Activated T-cell treated with anti-CD3 and anti-CD28 coated beads for 24 hours (primary cell): ENCODE results near the gene CALHM4.

Source experiments
- DNase-seq: peaks from one replicate; pipeline ENCODE4 v3.0.0-alpha.2; 2020; ENCODE audit warnings: low read depth

Gene CALHM4

DNA sequence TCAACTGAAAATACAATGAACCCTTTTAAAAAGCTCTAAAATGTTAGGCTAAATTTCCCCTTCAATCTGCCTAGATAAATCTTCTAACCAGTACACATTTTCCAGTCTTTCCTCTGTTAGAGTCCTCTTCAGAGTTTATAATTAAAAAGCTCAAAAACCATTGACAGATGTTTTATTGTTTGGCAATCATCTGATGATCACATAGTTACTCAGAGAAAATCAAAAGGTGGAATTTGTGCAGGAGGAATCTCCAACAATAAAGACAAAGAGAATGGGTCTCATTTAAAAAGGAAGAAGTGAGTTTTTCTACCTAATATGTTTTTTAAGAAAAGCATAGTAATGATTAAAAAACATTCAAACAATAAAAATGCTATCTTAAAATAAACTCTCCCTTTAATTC, 11.1 kb upstream of the CALHM4 start:
- no peak for DNase-seq

DNA sequence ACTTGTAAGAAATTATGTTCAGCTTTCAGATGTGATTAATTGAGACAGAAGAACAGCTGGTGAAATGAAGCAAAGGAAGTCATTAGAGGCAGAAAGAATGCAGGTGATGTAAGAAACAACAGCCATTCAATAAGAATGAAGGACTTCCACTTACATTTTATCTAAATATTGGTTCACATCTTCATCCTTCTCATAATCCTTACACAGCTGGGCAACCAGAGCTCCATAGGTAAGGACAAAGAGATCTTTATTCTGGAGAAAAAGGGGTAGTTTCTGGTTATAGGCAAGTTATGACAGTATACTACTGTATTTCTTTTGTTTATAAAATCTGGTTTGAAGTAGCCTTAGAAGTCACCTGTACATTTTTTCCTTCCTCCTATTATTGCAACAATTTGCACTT, 10.4 kb upstream of the CALHM4 start:
- DNase-seq: no peak

DNA sequence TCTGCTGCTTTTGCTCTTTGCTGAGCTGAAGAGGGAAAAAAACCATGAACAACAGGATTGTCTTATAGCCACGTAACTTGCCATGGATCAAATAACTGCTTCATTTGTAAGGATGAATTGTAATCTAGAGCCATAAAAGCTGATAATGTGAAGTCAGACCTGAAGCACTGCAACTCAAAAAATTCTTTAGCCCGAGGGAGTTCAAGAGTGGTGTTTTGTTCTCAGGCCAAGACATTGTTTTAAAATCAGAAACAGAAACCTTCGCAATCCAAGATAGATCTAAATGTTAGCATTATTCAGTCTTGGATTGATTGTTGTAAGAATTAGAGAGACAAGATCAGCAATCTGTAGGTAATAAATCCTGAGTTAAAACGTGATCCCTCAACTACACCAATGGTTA, 7.9 kb upstream of the CALHM4 start, which contains the start of gene TRAPPC3L:
TRAPPC3L (minus strand) TSS at position 34 of the 400 bp plus-strand sequence. CDS start 170 bp downstream, outside the sequence.
- DNase-seq: no peak

DNA sequence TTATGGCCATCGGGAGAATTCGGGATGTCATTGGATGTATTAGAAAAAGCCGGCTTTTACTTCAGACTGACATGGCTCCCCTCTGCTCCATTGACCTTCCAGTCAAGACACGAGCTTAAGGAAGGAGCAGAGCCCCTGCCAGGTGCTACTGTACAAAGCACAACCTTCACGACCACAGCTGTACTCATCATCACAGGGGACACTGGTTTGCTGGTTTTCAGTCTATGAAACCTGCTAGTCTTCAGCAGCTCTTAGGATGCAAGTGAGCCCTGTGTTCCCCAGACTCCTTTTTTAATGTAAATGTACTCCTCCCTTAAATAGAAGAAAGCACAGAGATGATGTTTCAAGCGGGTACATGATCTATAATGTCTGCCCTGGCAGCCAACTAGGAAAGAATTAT, 6.2 kb upstream of the CALHM4 start:
- DNase-seq: no peak

DNA sequence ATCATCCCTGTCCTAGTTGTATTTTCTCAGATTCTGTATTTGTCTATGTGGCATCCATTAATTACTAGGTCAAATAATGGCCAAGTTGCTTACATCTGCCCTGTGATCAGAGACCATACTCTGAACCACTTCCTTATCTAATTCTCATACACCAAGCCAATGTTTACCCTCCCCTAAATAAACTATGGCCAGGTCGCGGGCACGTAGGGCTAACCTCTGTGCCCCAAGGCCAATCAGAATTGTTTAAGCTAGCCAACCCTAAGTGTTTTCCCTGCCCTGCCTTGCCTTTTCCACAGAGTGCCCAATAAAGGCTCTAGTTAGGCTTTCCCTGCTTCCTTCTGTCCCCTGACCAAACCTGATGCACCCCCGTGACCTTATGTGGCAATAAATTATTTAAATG, 2.8 kb upstream of the CALHM4 start:
- no peak for DNase-seq

DNA sequence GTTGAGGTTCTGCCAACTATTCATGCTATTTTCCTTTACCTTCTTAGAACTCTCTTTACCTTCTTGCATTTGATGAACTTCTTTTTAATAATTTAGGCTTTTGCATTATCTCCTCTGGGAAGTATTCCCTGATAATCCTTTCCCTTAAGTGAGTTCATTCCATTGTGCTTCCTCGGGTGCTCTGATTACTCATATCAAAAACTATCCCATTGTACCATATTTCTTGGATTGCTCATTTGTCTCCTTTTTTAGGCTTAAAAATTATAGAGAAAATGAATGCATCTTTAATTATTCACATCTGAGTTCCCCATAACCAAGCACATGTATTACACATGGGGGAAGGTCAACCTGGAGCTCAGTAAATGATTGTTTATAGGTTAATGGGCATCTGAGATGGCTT, 2.5 kb downstream of the CALHM4 start:
- DNase-seq: no peak

DNA sequence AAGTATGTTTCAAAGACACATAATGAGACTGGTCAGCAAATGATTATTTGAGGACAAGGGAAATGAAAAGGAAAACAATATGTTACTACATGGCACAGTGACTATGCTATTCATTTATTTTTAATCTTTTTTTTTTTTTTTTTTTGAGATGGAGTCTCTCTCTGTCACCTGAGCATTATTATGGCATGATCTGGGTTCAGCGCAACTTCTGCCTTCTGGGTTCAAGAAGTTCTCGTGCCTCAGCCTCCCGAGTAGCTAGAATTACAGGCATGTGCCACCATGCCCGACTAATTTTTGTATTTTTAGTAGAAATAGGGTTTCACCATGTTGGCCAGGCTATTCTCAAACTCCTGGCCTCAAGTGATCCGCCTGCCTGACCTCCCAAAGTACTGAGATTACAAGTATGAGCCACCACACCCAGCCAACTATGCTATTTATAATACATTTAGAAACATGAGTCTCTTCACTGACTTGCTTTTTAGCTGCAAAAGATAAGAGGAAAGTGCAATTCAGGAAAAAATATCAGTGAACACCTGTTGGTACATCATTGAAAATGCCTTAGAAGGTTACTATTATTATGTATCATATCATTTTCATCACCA, 3.4 kb downstream of the CALHM4 start:
- DNase-seq: no peak

DNA sequence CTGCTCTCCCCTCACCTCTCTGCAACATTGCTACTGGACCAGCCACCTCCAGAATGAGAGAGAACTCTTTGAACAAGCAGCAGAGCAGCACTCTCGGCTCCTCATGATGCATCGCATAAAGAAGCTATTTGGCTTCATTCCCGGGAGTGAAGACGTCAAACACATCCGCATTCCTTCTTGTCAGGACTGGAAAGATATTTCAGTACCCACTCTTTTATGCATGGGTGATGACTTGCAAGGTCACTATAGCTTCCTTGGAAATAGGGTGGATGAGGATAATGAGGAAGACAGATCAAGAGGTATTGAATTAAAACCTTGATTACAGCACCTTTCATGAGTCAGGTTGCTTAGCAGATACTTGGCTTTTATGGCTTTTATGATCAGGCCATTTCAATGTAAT, 4.3 kb downstream of the CALHM4 start:
- DNase-seq: no peak

DNA sequence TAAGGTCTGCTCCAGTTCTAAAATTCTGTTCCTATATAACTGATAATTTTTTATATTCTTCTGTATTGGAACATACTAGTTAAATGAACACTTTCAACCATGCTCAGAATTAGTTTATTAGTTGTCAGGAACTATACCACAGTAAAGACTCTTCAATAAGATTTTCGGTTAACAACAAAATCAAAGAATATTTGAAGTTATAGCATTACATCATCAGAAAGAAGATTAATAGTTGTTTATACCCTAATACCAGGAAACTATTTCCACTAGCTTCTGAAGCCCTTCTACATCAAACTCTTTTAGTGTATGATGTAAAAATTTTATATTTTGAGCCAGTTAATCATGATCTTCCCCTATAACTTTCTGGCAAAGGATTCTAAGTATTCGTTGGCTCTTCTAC, 6.6 kb downstream of the CALHM4 start:
- no peak for DNase-seq

DNA sequence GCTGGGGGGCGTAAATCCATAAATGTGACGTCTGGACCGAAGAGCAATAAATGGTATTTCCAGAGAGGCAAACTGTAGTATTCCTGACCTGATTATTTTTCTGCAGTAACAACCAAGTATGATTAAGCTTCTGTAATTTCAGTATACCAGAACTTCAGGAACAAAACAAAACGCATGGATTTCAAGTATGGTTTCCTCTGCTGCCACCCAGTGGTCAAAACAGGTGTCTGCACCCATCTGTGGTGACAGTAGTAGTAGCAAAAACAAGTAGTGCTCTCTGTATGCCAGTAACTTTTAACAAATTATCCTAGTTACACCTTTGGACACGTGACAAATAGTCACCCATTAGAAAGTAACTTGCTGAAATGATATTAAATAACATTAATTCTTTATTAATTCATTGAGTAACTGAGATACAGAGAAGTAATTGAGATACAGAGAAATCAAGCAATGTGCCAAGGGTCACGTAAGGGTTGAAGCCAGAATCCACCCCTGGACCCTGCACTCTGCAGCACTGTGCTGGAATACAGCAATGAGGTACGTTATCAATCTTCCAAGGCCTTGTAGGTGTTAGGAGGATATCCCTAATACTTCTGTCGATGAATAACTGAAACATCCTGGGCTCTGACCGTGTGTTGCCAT, 7.9 kb downstream of the CALHM4 start:
- DNase-seq: peak; percentile 46

DNA sequence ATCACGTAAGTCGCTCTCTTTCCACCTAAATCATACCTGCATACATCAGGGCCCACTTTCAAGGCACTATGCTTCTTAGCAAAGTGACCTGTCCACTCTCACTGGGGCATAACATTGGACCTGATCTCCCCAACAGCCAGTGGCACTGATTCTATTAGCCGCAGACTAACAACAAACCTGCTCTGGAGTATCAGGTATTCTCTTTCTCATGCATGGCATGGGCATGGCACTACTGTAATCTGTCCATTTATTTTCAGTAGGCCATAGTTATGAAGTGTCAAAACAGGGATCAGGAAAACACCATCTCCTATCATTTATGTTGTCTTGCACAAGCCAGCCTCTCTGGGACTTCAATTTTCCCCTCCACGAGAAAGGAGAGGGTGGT, 8.5 kb downstream of the CALHM4 start:
- DNase-seq: no peak

DNA sequence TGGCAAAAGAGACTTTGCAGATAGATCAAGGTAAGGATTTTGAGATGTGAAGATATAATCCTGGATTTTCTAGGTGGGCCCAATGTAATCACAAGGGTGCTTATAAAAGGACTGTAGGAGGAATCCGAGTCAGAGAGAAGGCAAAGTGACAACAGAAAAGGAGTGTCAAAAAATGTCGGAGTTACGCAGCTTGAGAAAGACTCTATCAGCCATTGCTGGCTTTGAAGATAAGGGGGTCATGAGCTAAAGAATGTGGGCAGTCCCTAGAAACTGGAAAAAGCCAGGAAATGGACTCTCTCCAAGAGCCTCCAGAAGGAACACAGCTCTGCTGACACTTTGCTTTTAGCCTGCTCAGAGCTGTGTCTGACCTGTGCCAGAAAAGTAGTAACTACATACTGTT, 9.1 kb downstream of the CALHM4 start:
- DNase-seq: no peak

DNA sequence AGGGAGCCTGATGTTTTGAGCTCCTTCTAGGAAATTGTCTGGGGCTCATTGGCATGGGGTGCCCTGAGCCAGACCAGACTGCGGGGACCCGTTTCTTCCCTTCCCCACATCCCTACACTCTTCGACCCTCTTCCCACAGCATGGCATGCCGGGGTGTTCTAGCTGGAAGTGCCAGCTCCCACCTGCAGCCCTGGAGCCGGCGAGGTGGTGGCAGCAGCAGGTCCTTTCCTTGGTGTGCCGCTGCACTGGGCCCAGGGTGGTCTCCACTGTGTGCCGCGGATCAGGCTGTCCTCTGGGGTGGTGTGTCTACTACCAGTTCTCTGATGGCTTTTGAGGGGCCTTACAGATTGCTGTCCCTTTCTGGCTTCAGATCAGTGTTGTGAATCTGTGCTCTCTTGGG, 10.3 kb downstream of the CALHM4 start:
- DNase-seq: no peak

DNA sequence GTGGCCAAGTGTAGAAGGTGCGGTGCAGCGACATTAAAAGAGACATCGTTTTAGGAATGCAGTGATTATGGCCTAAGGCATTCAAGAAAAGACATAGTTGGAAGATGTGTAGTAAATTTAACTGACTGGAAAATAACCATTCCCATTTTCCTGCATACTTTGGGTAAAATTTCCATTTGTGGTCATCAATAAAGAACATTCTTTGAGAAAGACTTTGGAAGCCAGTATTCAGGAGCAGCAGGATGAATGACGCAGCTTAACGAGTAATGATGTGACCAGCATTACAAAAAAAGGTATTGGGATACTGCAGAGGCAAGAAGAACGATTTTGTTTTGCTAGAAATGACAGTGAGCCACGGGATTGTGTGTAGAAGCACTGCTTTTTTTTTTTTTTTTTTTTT, 10.8 kb downstream of the CALHM4 start:
- no peak for DNase-seq

DNA sequence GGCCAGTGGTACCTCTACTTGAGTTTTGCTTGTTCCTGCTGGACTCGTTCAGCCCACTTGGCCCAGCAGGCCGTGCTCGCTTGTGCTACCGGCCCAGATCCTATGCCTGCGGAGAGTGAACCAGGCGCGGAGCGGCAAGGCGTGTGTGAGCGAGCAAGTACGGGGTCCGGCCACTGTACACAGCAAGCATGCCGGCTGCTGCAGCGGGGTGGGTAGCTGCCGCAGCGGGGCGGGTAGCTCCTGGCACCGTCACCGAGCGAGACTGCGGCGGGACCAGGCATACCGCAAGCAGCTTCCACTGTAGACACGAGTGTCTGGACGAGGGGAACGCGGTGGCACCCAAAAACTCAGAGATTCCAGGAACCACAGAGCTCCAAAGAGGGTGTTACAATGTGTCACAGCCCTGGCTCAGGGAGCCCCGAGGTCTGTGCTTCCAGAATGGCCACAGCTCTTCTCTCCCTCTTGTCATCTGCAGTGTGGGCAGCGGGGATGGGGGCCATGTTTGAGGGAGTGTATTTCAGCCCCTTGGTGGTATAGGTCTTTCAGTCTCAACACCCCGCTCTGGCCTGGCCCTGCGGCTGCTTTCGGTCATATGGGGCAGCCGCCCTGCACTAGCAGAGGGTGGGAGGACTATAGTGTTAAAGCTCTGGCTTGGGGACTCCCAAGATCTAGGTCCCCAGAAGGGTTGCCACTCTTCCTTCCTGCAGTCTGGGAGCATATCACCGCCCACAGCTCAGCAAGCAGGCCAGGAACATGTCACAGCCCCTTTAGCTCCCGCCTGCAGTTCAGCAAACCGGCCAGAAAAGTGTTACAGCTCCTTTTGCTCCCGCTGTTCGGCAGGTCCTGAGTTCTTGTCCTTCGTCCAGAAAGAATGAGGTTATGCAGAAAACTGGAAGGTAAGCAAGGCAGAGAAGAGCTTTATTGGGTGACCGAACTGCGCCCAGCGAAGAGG, 11.6 kb downstream of the CALHM4 start:
- DNase-seq: no peak

DNA sequence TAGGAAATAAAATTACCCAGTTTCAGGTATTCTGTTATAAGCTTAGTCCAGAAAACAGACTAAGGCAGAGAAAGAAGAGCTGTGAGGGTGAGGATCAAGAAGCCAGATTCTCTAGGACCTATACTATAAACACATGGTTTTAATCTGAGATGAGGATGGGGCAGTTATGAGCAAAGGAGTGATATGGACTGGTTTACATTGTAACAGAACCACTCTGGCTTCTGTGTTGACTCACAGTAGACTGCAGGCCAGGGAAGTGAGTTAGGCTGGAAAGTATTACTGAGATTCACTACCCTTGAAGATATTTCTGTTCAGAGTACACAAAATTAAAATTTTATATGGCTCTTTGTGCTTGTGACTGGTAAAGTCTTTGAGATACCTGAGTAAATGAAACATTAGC, 14.6 kb downstream of the CALHM4 start:
- DNase-seq: no peak

DNA sequence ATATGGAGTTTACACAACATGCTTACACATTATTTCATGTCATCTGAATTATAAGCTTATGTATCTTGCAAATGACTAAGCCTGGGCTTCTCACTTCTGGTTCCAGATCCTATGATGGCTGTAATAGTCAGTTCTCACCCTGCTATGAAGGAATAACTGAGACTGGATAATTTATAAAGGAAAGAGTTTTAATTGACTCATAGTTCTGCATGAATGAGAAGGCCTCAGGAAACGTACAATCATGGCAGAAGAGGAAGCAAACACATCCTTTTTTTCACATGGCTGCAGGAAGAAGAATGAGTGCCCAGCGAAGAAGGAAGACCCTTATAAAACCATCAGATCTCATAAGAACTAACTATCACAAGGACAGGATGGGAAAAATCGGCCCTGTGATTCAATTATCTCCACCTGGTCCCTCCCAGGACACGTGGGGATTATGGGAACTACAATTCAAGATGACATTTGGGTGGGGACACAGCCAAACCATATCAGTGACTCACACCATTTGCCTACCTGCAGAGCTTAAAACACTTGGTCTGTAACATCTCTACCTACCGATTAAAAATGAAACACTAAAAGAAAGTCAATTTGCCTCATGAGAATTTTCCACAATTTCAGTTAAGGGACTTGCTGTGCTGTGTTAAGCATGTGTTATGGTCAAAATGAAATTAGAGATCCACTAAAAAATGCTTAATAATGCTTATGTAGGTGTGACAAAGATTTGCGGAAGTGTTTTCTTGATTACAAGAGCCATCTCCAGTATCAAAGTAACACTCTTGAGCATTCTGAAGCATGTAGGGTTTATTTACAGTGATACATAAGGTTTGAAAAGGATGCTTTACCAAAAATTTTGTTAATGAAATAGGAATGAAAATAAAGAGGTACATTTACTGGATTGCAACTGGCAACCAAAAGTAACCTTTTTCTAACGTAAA, 15.5 kb downstream of the CALHM4 start:
- no peak for DNase-seq

DNA sequence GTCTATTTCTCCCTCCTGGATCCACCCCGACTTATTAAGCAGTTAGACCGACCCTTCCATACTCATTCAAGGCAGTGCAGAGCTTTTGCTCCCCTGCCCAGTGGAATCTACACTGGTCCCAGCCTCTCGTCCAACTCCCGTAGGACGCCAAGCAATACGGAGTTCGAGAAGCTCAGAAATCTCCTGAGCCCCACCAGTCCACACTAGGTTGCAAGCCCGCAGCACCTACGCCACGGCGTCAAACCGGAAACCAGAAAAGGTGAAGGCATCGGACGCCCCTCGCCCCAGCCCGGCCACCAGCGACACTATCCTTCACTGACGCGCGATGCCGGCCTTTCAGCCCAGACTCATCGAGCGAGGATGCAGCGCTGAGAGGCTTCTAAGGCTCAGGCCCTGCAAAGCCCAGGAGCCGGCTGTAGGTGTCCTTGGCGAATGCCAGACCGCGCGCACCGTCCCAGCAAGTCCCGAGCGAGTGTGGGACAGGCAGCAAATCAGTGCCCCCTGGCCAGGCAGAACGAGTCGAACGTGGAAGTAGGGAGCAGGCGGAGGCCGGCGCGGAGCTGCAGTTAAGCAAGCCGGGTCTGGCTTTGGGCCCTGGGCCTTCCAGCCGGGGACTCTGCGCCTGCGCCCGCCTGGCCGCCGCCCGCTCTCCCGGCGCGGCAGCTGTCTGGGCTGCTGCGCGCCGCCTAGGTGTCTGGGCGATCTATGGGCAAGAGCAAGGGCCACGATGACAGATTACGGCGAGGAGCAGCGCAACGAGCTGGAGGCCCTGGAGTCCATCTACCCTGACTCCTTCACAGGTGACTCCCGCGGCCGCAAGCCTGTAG, 17.5 kb downstream of the CALHM4 start, which contains the start of gene RWDD1:
RWDD1 (plus strand) TSS at position 649 of the 827 bp plus-strand sequence; CDS start at position 728, 79 bp downstream.
- DNase-seq: peak; percentile 97

DNA sequence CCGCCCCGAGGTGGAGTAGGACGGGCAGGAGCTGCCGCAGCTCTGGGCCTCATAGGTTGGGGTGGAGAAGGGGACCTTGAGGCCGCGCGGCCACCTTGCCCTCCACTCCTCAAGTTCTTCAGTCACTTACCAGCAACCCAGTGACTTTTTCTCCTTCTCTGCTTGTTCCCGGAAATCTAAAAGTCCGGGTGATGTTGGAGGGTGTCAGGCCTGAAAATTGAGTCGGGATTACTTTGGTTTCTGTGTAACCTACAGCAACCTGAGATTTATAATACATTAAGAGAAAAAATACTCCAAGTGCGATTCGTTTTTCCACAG, 18.1 kb downstream of the CALHM4 start:
- DNase-seq: no peak

DNA sequence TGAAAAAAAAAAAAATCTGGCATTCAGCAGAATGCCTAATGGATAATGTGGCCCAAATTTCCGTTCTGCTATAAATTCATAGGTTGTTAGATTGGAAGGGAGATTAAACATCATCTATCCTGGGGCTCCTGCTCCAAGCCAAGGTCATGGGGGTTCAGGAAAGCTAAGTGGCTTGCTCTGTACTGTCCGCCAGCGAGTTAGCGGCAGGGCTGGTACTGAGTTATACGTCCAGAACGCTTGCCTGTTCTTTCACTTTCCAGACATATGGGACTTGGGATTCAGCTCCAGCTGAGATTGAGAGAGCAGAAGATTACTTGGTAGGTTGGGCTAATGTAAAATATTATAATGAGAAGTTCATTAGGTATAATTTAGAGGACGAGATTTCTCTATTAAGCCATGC, 18.6 kb downstream of the CALHM4 start:
- DNase-seq: no peak

DNA sequence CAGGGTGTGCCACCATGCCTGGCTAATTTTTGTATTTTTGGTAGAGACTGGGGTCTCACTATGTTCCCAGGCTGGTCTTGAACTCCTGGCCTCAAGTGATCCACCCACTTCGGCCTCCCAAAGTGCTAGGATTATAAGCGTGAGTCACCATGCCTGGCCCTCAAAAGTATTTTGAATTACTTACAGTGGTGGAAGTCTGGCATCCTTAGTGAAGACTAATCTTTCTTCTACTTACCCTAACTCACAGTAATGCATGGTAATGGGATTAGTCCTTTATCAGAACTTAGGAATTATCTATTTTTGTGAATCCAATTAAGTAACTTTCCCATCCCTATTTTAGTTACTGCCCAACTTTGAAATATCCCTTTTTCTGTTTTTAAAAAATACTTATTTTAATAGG, 21.7 kb downstream of the CALHM4 start:
- no peak for DNase-seq
